ENCODE results near the gene BICDL2.
A peak's percentile ranks its signal among the peaks of the same experiment; 100 is the strongest.

Gene BICDL2

DNA sequence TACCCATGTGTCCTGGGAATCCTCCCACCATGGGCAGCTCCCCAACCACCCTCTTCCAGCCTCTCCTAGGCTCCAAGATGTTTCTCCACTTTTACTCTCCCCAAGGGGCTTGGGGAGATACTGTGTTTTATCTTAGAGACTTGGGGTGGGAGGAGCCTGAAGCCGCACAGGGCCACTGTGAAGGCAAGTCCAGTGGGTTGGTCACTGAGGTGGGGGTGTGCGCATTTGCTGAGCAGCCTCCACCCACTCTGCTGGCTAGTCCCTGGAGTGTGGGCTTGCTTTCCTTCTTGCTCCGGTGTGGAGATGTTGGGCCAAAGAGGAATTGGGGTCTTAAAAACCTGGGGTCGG lies 28.1 kb downstream of the BICDL2 start:
- DNase-seq: no peak

DNA sequence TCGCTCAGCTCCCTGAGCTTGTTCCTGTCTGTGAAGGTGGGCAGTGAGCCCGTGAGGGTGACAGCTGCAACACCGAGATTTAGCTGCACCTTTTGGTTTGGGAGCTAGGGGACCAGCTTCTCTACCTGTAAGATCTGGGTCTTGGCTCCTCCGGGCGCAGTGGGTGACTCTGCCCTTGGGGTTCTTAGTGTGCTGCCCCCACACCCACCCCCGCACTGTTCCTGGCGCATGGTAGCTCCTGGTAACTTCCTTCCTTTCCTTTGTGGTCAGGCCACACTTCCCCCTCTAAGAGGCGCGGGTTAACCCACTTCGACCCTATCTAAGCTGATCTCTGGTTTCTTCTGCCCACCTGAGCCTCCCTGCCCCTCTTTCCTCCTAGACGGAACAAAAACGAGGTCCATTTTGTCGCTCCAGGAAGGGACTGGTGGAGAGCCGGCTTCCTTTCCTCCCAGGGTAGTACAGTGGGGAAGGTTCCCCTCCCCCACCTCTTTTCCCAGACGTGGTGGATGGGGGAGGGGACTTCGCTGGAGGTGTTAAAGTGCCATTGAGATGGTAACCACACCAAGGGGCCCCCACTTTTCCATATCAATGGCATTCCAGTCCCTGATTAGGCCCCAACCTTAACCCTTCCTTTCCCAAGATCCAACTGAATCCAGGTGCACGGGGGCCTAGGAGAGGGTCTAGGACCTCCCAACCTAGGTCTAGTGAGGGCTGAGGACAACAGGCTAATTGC lies 28.6 kb downstream of the BICDL2 start:
- DNase-seq: peak; percentile 31 to 35

DNA sequence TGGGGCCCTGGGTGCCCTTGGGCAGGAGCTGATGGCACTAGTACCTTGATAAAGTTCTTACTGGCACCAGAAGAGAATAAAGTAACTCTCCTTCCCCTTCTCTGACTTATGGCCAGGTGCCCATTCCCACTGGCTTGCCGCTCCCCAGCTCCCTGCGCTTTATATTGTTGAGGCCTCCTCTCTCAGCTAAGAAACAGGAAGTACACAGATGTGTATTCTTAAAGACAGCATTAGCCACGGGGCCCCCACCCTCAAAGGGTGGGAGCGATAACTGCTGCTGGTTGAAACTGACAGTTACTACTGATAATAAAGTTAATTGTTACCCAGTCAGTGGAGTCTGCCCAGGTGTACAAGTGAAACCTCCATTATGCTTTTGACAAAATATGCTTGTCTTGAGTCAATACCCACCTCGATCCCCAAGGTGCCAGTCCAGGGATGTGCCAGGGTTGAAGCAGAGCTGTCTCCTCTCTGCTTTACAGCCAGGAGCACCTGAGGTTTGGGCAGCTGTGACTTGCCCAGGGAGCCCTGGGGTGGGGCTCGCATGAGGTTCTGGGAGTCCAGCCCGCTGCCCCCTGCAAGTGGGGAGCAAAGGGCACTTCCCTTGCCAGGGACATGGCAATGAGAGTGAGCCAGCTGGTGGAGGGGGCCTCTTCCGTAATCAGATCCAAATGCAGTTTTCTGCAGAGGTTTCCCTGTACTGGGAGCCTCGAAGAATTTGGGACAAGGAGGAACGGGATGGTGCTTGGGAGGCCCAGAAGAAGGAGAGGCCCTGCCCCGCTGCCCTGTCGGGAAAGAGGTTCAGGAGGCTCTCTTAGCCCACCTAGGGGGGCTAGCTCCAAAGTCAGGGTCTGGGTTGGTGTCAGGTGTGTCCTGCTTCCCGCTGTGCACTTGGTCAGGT lies 29.4 kb downstream of the BICDL2 start:
- no peak for DNase-seq

DNA sequence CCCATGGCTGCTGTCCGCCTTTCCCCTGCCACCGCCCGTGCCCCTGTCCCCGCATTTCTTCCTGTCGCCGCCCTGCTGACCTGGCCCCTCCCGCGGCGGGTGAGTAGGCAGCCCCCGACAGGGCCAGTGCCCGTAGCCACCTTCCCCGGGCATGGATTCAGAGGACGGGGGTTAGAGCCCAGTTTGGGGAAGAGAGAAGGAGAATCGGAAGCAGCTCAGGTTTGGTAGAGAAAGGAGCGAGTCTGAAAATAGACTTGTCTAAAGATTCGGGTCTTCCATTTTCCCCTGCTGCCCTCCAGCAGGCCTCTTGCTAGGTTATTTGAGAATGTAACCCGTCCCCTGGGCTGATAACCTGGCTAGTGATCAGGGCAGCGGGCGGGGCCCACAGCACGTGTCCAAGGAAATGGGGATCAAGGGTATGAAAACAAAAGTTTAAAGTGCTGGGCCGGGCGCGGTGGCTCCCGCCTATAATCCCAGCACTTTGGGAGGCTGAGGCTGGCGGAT lies 31.9 kb downstream of the BICDL2 start:
- no peak for DNase-seq

DNA sequence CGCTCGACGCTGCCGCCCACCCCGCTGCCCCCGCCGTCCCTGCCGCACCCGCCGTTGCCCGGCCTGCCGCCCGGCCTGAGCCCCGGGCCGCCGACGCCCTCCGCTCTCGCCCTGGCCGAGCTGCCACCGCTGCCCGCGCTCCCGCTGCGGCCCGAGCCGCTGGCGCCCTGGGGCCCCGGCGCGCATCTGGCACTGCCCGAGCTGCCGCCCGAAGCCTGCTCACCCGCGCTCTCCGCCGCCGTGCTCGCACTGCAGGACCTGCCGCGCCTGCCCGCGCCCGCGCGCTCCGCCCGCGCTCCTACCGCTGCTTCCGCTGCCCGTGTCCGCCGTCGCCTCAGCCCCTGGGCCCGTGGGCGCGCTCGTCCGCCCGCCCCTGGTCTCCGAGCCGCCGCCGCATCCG lies 32.4 kb downstream of the BICDL2 start:
- DNase-seq: no peak

DNA sequence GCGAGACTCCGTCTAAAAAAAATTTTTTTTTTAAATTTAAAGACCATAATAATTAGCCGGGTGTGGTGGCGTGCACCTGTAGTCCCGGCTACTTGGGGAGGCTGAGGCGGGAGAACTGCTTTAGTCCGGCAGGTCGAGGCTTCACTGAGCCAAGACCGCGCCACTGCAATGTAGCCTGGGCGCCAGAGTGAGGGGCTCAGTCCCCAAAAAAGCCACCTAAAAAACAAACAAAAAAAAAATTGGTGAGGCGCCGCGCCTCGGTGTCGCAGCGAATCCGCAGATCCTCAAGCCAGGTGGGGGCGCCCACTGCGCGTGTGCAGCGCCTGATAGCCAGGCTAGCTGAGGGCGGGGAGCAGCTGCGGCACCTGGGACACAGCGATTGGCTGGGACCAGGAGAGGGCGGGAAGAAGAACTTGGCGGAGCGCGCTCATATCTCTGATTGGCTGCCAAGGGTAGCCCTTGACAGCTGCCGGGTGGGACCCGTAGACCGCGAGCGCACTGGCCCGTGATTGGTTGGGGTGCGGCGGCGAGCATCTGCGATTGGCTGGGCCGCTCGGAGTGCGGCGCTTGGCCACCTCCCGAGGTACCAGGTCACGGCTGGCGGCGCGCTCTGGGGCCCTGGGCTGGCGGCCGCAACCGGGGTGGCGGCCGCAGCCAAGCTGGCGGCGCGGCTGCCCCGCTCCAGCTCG lies 33.0 kb downstream of the BICDL2 start:
- peak; percentile 99 for DNase-seq

DNA sequence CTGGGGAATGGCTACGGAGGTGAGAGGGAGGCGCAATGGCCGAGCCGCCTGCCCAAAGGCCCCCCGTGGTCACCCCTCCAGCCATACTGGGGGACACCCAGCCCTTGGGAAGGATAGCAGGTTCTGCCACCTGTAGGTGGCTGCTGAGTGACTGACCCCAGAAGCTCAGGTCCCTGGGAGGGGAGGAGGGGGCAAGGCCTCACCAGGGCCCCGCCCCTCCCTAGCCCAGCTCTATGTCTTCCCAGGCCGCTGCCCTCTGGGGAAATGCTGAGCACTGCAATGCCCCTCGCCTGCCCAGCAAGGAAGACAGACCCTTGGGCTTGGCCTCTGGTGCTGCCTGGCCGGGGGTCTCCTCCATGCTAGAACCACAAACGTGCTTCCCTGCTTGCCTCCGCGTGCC lies 35.4 kb downstream of the BICDL2 start:
- no peak for DNase-seq

DNA sequence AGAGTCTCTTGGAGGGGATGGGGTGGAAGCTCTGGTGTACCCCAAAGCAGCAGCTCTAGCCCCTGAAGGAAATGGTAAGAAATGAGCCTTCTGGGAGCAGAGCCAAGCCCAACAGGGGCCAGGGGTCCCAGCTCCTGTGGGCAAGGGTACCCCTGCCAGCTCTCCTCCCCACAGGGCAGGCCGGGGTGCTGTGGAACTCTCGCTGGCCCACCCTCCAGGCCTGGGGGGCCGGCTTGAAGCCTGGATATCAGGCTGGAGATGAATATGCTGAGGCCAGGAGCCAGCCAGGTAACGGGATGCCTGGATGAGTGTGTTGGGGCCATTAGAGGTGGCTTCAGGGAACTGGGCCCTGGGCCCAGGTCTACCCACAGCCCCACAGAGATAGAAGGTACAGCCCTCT lies 36.2 kb downstream of the BICDL2 start:
- DNase-seq: no peak

DNA sequence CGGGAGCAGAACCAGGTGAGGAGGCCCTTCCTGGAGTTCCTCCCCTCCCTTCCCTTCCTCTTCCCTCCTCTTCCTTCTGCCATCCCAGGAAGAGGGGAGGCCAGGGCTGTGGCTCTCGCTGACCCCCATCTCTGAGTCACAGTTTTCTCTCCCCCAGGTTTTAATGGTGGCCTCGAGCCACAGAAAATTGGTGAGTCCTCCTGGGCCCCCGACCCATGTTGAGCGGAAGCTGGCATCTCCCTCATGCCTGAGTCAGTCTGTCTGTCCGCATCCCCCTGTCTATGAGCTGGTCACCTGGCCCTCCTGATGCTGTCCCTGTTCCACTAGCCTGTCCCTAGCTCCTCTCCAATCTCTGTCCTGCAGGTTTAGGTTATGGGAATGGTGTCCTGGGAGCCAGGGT lies 36.8 kb downstream of the BICDL2 start:
- DNase-seq: no peak

DNA sequence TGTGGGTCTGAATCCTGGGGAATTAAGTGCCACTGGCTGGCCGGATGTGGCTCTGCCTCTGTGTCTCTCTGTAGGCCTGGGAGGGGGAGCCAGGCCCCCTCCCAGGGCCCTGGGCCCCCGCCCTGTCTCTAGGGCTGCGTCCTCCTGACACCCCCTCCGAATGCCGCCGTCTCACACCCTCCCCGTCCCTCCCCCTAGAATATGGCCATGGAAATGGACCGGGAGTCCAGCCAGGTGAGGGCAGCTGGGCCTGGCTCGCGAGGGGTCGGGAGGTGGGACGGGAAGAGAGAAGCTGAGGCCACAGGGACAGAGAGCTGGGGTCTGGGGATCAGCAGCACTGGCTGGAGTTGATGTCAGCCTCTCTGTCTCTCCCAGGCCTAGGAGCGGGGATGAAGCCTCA lies 40.4 kb downstream of the BICDL2 start:
- no peak for DNase-seq

DNA sequence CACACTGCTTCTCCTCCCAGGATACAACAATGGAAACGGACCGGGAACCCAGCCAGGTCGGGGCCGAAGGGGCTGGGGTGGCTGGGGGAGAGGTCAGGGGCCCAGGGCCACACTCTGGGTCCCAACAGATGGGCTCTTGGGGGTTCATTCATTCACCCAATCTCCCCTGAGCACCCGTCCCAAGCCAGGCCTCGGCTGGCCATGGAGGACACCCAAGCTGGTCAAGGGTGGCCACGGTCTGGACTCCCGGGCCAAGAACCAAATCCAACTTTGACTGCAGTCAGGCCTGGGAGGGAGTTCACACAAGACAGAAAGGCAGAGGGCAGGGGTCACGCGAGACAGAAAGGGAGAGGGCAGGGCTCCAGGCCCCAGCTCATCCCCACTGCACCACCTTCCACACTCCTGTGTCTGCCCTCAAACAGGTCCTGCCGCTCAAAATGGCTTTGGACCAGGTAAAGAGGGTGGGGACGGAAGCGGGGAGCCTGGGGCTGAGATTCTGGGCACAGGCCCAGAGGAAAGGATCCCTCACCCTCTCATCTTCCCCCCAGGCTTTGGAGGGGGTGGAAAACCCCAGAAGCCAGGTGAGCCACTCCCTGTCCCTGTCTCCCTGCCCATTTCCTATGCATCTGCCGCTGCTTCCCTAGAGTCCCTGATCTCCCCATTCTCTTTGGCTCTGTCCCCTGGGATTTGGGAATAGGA lies 44.2 kb downstream of the BICDL2 start:
- DNase-seq: no peak

DNA sequence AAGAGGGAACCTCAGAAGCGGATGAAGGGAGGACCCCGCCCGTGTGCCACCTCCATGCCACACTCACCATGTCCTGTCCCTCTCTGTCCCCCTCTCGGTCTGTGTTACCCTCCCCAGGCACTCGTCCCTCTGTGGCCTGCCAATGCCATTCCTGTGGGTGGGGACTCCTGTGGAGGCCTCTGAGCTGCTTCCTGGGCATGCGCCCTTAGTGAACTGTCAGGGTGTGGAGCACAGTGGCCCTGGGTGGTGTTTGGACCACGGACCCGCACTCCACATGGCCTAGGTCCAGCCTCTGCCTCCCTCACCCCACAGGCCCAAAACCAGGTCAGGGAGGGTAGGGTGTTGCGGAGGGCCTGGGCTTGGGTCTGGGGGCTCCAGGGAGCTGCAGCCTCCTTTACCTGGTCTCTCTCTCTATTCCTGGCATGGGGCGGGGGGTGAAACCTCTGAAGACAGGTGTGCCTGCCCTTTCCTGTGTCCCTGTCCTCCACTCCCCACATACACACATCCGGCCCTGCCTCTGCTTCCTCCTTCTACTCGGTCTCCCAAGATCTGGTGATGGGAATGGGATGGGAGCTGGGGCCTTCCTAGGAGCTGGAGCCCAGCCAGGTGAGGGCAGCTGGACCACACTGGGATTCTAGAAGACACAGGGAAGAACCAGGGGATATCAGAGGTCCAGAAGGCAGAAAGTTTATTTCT lies 45.0 kb downstream of the BICDL2 start:
- DNase-seq: no peak

DNA sequence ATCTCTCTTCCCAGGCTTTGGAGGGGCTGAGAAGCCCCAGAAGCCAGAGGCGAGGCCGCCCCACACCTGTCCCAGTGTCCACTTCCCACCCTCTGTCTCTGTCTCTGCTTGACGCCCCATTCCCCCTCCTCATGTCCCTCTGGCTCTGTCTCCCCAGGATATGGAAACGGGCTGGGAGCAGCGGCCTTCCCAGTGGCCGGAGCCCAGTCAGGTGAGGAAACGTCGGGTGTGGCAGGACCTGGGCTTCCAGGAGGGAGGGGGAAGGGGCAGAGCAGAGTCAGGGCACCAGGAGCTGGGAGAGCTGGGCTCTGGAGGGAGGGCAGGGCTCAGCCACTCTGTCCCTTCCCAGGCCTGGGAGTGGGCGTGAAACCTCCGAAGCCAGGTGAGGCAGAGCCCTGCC lies 45.9 kb downstream of the BICDL2 start:
- DNase-seq: no peak

DNA sequence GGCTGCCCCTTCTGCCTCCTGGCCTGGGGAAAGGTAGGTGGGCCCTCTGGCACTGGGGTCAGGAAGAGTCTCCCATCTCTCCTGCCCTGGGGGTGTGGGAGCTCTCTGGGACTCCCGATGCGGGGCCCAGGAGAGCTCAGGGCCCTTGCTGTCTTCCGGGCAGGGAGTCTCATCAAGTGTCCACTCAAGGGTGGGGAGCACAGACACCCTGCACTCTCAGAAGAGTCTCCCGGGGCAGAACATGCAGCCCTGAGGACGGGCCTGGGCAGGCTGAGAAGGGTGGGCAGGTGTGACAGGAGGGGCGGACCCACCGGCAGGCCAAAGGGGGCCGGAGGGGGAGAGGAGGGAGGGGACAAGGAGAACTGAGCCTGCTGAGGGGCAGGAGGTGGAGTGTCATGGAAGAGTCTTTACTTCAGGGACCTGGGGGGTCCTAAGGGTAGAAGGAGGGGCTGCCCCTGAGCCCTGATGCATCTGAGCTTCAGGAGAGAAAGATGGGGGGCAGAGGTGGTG lies 48.1 kb downstream of the BICDL2 start:
- no peak for DNase-seq

DNA sequence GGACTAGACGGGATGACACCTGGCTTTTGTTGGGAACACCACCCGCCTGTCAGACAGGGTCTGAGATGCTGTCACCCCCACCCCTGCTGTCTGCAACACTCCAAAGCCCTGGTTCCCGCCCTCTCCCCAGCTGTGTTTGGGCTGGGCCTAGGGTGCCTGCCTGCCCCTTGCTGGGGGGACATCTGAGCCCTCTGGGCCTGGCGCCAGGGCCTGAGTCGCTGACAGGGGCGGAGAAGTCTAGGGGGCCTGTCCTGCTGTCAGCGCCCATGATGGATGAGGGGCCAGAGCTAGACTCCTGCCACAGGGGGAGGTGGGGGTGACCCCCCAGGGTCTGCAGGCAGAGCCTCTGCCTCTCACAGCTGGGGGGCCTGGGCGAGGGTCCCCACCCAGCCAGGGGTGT lies 48.9 kb downstream of the BICDL2 start:
- DNase-seq: no peak

DNA sequence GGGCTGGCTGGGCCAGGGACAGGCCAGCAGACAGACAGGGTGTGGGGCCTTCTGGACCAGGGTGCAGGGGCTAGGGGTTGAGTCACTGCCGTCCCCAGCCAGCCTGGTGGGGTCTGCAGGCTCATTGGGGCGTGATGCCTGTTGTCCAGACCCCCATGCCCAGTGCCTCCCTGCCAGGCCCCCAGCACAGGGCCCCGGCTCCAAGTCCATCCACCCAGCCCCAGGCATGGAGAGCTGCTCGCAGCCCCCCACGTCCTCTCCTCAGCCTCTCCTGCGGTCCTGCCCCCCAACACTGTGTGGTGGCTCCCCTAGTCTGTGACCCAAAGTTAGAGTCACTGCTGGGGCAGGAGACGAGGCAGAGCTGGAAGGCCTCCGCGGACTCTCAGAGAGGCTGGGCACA lies 49.5 kb downstream of the BICDL2 start:
- DNase-seq: no peak

DNA sequence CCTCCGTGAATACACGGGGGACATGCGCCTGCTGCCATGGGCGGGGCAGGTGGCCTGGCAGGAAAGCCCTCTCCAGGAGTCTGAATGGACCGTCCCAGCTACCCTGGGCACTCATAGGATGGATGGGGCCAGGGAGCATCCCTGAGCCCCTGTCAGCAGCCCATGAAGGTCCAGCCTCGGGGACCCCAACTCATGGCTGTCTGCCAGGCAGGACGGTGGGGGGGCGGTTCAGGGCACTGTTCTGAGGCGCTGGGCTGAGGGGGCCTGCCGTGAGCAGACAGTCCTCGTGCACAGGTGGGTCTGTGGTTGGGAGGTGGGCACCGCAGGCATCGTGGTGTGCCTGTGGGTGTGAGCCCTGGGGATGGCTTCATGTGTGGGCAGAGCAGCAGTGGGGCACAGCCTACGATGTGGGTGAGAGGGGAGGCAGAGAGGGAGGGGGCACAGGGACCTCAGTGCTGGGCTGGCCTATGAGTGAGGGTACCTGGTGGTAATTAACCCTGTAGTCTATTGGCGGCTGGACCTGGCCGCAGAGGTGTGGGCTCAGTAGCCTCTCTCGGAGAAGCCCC lies 50.0 kb downstream of the BICDL2 start:
- no peak for DNase-seq

DNA sequence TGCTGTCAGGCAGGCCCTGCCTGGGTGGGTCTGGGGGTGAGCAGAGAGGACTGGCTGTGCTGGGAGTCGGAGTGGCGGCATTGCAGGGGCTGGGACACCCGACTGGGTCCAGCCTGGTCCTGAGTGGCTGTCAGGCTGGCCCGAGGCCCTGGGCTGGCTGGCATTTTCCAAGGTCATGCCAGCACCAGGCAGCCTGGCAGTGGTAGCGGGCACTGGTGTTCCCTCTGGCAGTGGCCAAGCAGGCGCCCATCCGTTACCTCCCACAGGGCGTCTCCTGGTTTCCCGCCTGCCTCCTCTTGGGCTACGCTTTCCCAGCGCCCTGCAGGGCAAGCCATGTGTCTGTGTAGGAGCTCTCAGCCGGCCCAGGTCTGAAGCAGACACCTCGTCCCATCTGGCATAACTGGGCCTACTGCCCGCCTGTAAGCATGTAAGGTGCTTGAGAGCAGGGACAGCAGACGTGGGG lies 50.8 kb downstream of the BICDL2 start:
- DNase-seq: no peak

DNA sequence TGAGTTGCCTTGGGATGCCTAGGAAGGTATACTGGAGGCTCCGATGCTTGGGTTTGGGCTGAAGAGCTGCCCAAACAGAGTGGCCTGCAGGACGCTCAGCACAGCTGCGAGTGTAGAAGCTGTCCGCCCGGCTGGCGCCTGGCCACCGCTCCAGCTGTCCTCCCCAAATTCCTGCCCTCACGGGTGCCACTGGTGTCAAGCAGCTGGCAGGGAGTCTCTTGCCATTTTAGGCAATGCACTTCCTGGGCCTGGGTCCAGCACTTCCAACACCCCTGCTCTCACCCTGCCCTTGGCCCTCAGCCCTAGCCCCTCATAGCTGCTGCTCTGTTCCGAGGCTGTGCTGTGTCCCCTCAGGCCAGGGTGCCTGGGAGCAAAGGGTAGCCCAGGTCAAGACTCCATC lies 51.3 kb downstream of the BICDL2 start:
- no peak for DNase-seq

DNA sequence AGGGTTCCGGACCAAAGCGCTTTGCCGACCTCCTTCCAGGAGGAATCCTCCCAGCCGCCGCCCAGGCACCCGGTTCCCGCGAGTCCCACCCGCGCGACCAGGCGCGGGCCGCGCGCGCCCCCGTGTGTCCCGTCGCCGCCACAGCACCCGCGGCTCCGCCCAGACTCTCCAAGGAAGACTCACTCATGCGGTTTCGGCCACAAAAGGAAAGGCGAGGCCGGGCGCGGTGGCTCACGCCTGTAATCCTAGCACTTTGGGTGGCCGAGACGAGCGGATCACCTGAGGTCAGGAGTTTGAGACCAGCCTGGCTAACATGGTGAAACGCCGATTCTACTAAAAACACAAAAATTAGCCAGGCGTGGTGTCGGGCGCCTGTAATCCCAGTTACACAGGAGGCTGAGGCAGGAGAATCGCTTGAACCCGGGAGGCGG lies 53.0 kb downstream of the BICDL2 start:
- DNase-seq: peak; percentile 72 to 75

DNA sequence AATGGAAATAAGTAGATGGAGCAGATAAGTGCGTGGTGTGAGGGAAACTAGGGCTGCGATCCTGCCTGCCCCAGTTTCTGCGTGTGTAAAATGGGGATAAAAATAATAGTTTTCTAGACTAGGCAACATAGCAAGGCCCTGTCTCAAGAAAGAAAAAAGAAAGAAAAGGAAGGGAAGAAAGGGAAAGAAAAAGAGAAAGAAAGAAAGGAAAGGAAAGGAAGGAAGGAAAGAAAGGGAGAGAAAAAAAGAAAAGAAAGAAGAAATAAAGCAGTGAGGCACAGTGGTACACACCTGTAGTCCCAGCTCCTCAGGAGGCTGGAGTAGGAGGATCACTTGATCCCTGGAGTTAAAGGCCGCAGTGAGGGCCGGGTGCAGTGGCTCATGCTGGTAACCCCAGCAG lies 54.3 kb downstream of the BICDL2 start:
- no peak for DNase-seq

DNA sequence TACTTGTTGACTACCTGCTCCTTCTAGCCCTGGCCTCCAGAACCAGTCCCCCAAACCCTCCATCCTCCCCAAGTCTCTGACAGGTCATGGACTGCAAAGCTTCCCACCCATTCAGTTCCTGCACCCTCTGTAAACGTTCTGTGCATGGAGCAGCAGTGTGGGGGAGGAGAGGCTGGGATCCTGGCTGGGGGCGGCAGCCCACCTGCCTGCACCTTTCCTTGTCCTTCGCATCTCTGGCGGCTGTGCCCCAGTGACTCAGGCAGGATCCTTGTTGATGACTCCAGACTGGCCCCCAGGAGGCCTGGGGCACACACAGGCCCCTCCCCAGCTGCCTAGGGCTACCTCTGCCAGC lies 54.9 kb downstream of the BICDL2 start:
- DNase-seq: no peak
